Large intestine (tissue), 12 donors: ENCODE results near the gene TMEM147. TPM values are rescaled to one million over a fixed set of nuclear protein-coding genes. Genes with fewer than 3 reads are reported as not detected.

Experiments used
- DNase-seq, 2 donors: peaks; one replicate each; pipeline versions ENCODE4 v3.0.0 to v3.0.0-alpha.2; 2013
- H3K27ac ChIP-seq: one replicate; pipeline ENCODE4 v1.5.1; 2013; ENCODE audit warnings: low read length
- H3K27me3 ChIP-seq: 2 replicates; pipeline ENCODE4 v1.6.1; 2013; ENCODE audit warnings: low read length; ENCODE audit not compliant: control insufficient read depth, insufficient read depth
- H3K36me3 ChIP-seq: 2 replicates; pipeline ENCODE4 v1.6.1; 2013; ENCODE audit warnings: low read length; ENCODE audit not compliant: control insufficient read depth, insufficient read depth
- H3K4me1 ChIP-seq: one replicate; pipeline ENCODE4 v1.6.1; 2013; ENCODE audit warnings: low read length; ENCODE audit not compliant: control insufficient read depth, insufficient read depth
- H3K4me3 ChIP-seq: one replicate; pipeline ENCODE4 v1.5.1; 2013; ENCODE audit warnings: low read length
- H3K9me3 ChIP-seq: one replicate; pipeline ENCODE4 v1.6.1; 2013; ENCODE audit warnings: mild to moderate bottlenecking, low read depth, low read length, moderate library complexity; ENCODE audit not compliant: control insufficient read depth
- WGBS: methylation state at CpG from one replicate; pipeline ENCODE4 v1.1.5; 2013; ENCODE audit warnings: low lambda C conversion rate; ENCODE audit not compliant: insufficient coverage; 5-methylcytosine and 5-hydroxymethylcytosine counted together
- long read RNA-seq, 11 donors: transcript quantifications; one replicate each; lab custom pipeline, GENCODE V29; 2026
- polyA plus RNA-seq: library from polyadenylated mRNA; unstranded; fragments of 120-200 nt; gene quantifications from one replicate; pipeline ENCODE4 v1.2.1, GENCODE V29; 2013

Gene TMEM147
- polyA plus RNA-seq, result 89.6 TPM
- long read RNA-seq, donor 1, transcript TMEM147-201 (7 exons, 899 nt), result major isoform, 35 of 57 reads
- long read RNA-seq, donor 1, partial matches to known transcripts, result 16 of 57 reads
- long read RNA-seq, donor 1, other reads (novel, unspliced or antisense), result 0 of 57 reads
- long read RNA-seq, donor 2, transcript TMEM147-207 (2 exons, 1,783 nt), result minor isoform, 5 of 111 reads
- long read RNA-seq, donor 2, transcript TMEM147-201 (7 exons, 899 nt), result major isoform, 59 of 111 reads
- long read RNA-seq, donor 2, partial matches to known transcripts, result 42 of 111 reads
- long read RNA-seq, donor 2, other reads (novel, unspliced or antisense), result 0 of 111 reads
- long read RNA-seq, donor 3, result 0 reads
- long read RNA-seq, donor 4, partial matches to known transcripts, result 5 of 10 reads
- long read RNA-seq, donor 4, other reads (novel, unspliced or antisense), result 0 of 10 reads
- long read RNA-seq, donor 5, transcript TMEM147-201 (7 exons, 899 nt), result major isoform, 35 of 49 reads
- long read RNA-seq, donor 5, partial matches to known transcripts, result 11 of 49 reads
- long read RNA-seq, donor 5, other reads (novel, unspliced or antisense), result 0 of 49 reads
- long read RNA-seq, donor 6, transcript TMEM147-207 (2 exons, 1,783 nt), result minor isoform, 5 of 94 reads
- long read RNA-seq, donor 6, transcript TMEM147-201 (7 exons, 899 nt), result major isoform, 51 of 94 reads
- long read RNA-seq, donor 6, partial matches to known transcripts, result 32 of 94 reads
- long read RNA-seq, donor 6, other reads (novel, unspliced or antisense), result 0 of 94 reads
- long read RNA-seq, donor 7, transcript TMEM147-201 (7 exons, 899 nt), result major isoform, 25 of 44 reads
- long read RNA-seq, donor 7, partial matches to known transcripts, result 9 of 44 reads
- long read RNA-seq, donor 7, other reads (novel, unspliced or antisense), result 0 of 44 reads
- long read RNA-seq, donor 8, transcript TMEM147-201 (7 exons, 899 nt), result major isoform, 74 of 128 reads
- long read RNA-seq, donor 8, transcript TMEM147-202 (6 exons, 935 nt), result minor isoform, 6 of 128 reads
- long read RNA-seq, donor 8, partial matches to known transcripts, result 40 of 128 reads
- long read RNA-seq, donor 8, other reads (novel, unspliced or antisense), result 0 of 128 reads
- long read RNA-seq, donor 9, transcript TMEM147-201 (7 exons, 899 nt), result major isoform, 69 of 100 reads
- long read RNA-seq, donor 9, transcript TMEM147-202 (6 exons, 935 nt), result minor isoform, 5 of 100 reads
- long read RNA-seq, donor 9, partial matches to known transcripts, result 22 of 100 reads
- long read RNA-seq, donor 9, other reads (novel, unspliced or antisense), result 0 of 100 reads
- long read RNA-seq, donor 10, transcript TMEM147-201 (7 exons, 899 nt), result major isoform, 53 of 95 reads
- long read RNA-seq, donor 10, partial matches to known transcripts, result 32 of 95 reads
- long read RNA-seq, donor 10, other reads (novel, unspliced or antisense), result 0 of 95 reads
- long read RNA-seq, donor 11, transcript TMEM147-201 (7 exons, 899 nt), result major isoform, 48 of 75 reads
- long read RNA-seq, donor 11, partial matches to known transcripts, result 16 of 75 reads
- long read RNA-seq, donor 11, other reads (novel, unspliced or antisense), result 0 of 75 reads

- peak within 1 kb of the TSS; percentile 43 for H3K27ac ChIP-seq
- H3K27me3 ChIP-seq, result no peaks in the 10 kb centered on the region
- H3K9me3 ChIP-seq, result no peaks in the 10 kb centered on the region
- peaks cover 12% of the 10 kb centered on the region for H3K4me1 ChIP-seq
- peak within 1 kb of the TSS; percentile 91 for H3K4me3 ChIP-seq
- peak; percentile 85 to 94 for DNase-seq
- no CpG with 5 or more reads among the region's 85 CpGs for WGBS
- H3K36me3 ChIP-seq, result peaks cover 10% of the 10 kb centered on the region
These were observed at the start of gene TMEM147 for GRCh38 chr19:35545001-35545854. TSS of gene TMEM147 (plus strand) at chr19:35545626. CDS start at chr19:35545740, 114 bp downstream.

DNA sequence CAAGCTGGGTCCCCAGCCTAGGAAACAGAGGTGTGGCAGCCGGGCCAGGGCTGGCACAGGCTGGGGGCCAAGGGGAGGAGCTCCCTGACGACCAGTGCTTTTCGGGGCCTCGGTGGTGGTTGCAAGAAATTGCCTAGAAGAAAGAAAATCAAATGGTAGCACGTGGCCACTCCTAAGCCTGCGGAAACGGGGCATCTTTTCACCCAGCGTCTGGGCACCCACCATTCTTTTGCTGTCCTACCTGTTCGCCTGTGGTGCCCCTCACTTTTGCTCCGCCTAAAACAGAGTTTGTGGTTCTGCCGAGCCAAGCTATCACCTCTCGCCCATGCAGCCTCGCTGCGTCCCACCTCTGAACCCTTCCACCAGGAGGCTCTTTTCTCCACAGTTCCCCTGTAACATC lies 48.0 kb upstream of the TMEM147 start:
- no peak overlapping the region for H3K27ac ChIP-seq
- H3K36me3 ChIP-seq, result peaks cover 4% of the 10 kb centered on the region
- WGBS, result no CpG with 5 or more reads among the region's 14 CpGs
- H3K4me1 ChIP-seq, result peaks cover 4% of the 10 kb centered on the region
- H3K9me3 ChIP-seq, result no peaks in the 10 kb centered on the region
- DNase-seq, result no peak
- H3K27me3 ChIP-seq, result no peaks in the 10 kb centered on the region
- no peak overlapping the region for H3K4me3 ChIP-seq

DNA sequence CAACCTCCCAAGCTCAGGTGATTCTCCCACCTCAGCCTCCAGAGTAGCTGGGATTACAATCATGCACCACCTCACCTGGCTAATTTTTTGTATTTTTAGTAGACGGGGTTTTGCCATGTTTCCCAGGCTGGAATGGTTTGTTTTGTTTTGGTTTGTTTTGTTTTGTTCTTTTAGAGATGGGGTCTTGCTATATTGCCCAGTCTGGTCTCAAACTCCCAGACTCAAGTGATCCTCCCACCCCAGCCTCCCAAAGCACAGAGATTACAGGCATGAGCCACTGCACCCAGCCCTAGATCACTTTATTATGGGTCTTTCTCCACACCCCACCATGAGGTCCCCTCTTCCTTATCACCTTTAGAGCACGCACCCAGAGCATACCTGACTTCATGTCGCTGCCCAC lies 47.2 kb upstream of the TMEM147 start:
- Histone ChIP-seq H3K36me3 (peaks cover 4% of the 10 kb centered on the region), H3K27ac (no peak overlapping the region), H3K9me3 (no peaks in the 10 kb centered on the region), H3K4me1 (peaks cover 4% of the 10 kb centered on the region), H3K4me3 (no peak overlapping the region), H3K27me3 (no peaks in the 10 kb centered on the region)
- no peak for DNase-seq
- no CpG with 5 or more reads among the region's 3 CpGs for WGBS

DNA sequence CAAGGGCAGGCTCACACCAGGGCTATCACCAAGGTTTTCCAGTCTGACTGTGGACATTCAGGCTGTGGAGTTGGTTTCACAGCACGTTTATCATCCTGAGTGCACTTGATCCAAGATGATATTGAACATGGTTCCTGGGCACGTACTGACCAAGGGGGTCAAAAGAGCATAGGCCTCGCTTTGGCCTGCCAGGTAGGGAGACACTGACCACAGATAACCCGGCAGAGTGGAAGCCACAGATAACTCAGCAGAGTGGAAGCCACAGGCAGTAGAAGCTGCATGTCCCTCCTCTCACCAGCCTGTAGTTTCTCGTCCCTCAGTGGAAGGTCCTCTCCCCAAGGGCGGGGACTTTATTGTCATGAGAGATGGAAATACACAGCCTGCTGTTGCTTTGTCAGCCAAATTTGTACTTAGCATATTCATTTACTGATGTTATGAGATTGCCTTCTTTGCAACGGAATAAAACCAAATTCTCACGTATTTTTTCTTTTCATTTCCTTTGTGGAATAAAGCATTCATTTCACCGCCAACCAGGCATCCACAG lies 46.4 kb upstream of the TMEM147 start:
- 80% methylated on average over 1 of the region's 9 CpGs for WGBS
- no peaks in the 10 kb centered on the region for H3K27me3 ChIP-seq
- H3K36me3 ChIP-seq, result peaks cover 4% of the 10 kb centered on the region
- no peak overlapping the region for H3K27ac ChIP-seq
- H3K4me3 ChIP-seq, result no peak overlapping the region
- DNase-seq, result no peak
- peaks cover 4% of the 10 kb centered on the region for H3K4me1 ChIP-seq
- no peaks in the 10 kb centered on the region for H3K9me3 ChIP-seq

DNA sequence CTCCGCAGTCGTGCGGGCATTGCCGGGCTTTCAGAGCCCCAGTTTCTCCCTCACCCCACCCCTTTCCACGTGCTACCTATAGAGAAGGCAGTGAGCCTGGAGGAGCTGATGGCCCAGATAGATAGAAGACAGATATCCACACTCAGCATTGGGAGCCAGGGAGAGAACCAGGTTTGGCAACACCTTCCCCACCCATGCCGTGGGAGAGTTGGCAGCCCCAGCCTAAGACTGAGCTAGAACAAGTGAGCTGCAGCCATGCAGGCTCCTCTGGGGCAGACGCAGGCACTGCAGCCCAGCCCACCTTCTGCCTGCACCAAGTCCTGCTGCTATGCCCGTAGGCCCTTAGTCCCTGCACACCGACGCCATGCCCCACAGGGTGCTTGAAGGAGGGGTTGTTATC lies 44.8 kb upstream of the TMEM147 start:
- Histone ChIP-seq H3K36me3 (peaks cover 4% of the 10 kb centered on the region), H3K27ac (no peak overlapping the region), H3K4me3 (no peak overlapping the region), H3K9me3 (no peaks in the 10 kb centered on the region), H3K4me1 (no peaks in the 10 kb centered on the region), H3K27me3 (no peaks in the 10 kb centered on the region)
- no CpG with 5 or more reads among the region's 10 CpGs for WGBS
- DNase-seq, result no peak

- DNase-seq, result no peak
These were observed 43.7 kb upstream of the TMEM147 start for GRCh38 chr19:35501684-35502083.

GRCh38 chr19:35502751-35503150 lies 42.7 kb upstream of the TMEM147 start:
- H3K27ac ChIP-seq, result no peak overlapping the region
- no CpG with 5 or more reads among the region's 4 CpGs for WGBS

More at GRCh38 chr19:35501684-35502083, 43.7 kb upstream of the TMEM147 start:
- Histone ChIP-seq H3K27ac (no peak overlapping the region), H3K9me3 (no peaks in the 10 kb centered on the region), H3K4me1 (peaks cover 4% of the 10 kb centered on the region), H3K4me3 (no peak overlapping the region), H3K36me3 (peaks cover 4% of the 10 kb centered on the region), H3K27me3 (no peaks in the 10 kb centered on the region)
- WGBS, result no CpG with 5 or more reads among the region's 15 CpGs

GRCh38 chr19:35506011-35506410 lies 39.4 kb upstream of the TMEM147 start:
- DNase-seq, result peak in 1 of 2 donors; percentile 53
- peaks cover 17% of the 10 kb centered on the region for H3K4me1 ChIP-seq
- no CpG with 5 or more reads among the region's 7 CpGs for WGBS
- no peak overlapping the region for H3K4me3 ChIP-seq
- H3K36me3 ChIP-seq, result no peaks in the 10 kb centered on the region
- H3K9me3 ChIP-seq, result no peaks in the 10 kb centered on the region
- peaks cover 13% of the 10 kb centered on the region for H3K27me3 ChIP-seq
- H3K27ac ChIP-seq, result no peak overlapping the region

More at GRCh38 chr19:35502751-35503150, 42.7 kb upstream of the TMEM147 start:
- no peak for DNase-seq
- no peak overlapping the region for H3K4me3 ChIP-seq
- peaks cover 4% of the 10 kb centered on the region for H3K36me3 ChIP-seq
- H3K4me1 ChIP-seq, result peaks cover 4% of the 10 kb centered on the region
- H3K9me3 ChIP-seq, result no peaks in the 10 kb centered on the region
- H3K27me3 ChIP-seq, result no peaks in the 10 kb centered on the region

- H3K27me3 ChIP-seq, result peaks cover 21% of the 10 kb centered on the region
- peaks cover 17% of the 10 kb centered on the region for H3K4me1 ChIP-seq
- H3K9me3 ChIP-seq, result no peaks in the 10 kb centered on the region
- no peak overlapping the region for H3K4me3 ChIP-seq
- no peak for DNase-seq
- H3K36me3 ChIP-seq, result no peaks in the 10 kb centered on the region
- H3K27ac ChIP-seq, result no peak overlapping the region
- no CpG with 5 or more reads among the region's 11 CpGs for WGBS
These were observed 37.9 kb upstream of the TMEM147 start for GRCh38 chr19:35507561-35507960.
